GM19240 (cell line): ENCODE measurements around the gene TBX4.

Source experiments
- DNase-seq: peaks from one replicate; pipeline ENCODE4 v3.0.0; 2011; ENCODE audit warnings: low spot score; ENCODE audit not compliant: insufficient read length

TBX4 gene

GRCh38 chr17:61452301-61453290 is at the start of gene TBX4:
TBX4 (plus strand) TSS chr17:61452422; CDS start chr17:61456491, 4,069 bp downstream.
- no peak for DNase-seq

DNA sequence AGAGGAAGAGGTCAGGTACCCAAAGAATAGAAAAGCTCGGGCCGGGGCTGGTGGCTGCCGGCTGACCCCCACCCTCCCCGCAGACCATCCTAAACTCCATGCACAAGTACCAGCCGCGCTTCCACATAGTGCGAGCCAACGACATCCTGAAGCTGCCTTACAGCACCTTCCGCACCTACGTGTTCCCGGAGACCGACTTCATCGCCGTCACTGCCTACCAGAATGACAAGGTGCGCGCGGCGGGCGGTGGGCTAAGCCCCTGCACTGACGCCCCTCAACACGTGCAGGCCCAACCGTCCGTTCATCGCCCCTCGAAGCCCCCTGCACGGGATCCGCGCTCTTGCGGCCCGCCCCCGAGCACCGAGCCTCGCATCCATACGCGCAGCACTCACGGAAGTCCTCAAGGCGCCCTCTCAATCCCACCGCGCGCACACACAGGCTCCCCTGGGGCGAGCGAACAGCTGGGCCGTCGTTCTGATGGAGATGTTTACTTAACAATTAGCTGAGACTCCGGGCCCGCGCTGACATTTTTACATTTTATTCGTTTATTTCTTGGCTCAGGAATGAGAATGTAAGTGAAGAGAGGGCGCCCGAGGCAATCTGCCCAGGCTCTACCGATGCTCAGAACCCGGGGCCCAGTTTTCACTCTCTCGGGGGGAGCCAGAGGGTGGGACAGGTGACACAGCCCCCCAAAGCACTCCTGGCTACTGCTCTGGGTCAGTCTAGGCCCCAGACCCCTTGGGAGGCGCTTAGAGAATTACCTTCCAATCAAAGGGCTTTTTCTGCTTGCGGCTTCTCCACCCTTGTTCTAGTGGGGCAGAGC is 49.0 kb upstream of the TBX4 start:
- DNase-seq = no peak

GRCh38 chr17:61403801-61404662 is 48.2 kb upstream of the TBX4 start:
- no peak for DNase-seq

GRCh38 chr17:61404663-61404912 is 47.6 kb upstream of the TBX4 start:
- no peak for DNase-seq

GRCh38 chr17:61404913-61405685 is 47.1 kb upstream of the TBX4 start:
- DNase-seq = no peak

DNA sequence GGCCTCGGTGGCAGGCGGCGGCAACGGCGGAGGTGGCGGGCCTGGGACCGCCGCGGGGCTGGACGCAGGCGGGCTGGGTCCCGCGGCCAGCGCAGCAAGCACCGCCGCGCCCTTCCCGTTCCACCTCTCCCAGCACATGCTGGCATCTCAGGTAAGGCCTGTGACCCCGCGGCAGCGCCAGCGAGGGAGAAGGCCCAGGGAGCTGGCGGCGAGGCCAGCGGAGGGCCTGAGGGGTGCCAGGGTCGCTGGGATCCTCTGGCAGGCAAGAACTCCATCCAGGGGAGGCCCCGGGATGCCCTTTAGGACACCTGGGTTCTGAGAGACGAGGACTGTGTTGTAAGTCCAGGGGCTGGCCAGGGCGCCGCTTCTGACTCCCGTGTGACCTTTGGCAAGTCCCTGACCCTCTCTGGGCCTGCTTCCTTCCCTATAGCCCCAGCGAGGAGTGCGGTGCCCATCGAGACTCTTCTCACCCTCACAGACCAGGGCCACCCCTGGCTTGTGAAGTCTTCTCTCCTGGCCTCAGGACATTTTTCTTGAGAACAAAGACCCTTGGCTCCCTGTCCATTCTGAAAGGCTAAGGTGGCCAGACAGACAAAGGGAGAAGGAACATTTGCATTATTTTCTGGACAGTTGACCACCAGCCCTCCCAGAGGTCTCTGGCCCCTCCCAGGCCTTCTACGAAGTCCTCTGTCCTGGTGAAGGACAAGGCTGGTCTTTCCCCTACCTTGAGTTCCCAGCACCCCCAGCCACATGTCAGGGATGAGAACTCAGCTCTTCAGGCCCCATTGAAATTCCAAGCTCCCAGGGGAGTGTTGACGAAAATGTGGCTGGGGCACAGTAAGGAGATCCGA is 46.3 kb upstream of the TBX4 start:
- DNase-seq = no peak

- no peak for DNase-seq
Observed at GRCh38 chr17:61406537-61406845, 45.7 kb upstream of the TBX4 start.

- DNase-seq = no peak
Observed at GRCh38 chr17:61406971-61407911, 45.0 kb upstream of the TBX4 start.

GRCh38 chr17:61408151-61409041 is 43.8 kb upstream of the TBX4 start:
- DNase-seq = no peak

GRCh38 chr17:61409301-61410112 is 42.7 kb upstream of the TBX4 start:
- no peak for DNase-seq

GRCh38 chr17:61410141-61411010 is 41.8 kb upstream of the TBX4 start:
- DNase-seq = no peak

DNA sequence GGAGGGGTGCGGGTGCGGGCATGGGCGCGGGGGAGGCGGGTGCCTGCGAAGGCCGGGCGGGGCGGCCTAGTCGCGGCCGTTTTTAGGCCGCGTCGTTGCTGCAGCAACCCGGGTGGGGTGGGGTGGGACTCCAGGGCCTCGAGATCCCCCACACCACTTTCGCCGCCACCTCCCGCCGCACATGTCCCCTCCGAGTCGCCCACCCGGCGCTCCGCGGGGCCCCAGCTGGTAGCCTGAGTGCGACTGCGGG is 41.3 kb upstream of the TBX4 start:
- no peak for DNase-seq

GRCh38 chr17:61411261-61412142 is 40.7 kb upstream of the TBX4 start:
- DNase-seq = no peak

DNA sequence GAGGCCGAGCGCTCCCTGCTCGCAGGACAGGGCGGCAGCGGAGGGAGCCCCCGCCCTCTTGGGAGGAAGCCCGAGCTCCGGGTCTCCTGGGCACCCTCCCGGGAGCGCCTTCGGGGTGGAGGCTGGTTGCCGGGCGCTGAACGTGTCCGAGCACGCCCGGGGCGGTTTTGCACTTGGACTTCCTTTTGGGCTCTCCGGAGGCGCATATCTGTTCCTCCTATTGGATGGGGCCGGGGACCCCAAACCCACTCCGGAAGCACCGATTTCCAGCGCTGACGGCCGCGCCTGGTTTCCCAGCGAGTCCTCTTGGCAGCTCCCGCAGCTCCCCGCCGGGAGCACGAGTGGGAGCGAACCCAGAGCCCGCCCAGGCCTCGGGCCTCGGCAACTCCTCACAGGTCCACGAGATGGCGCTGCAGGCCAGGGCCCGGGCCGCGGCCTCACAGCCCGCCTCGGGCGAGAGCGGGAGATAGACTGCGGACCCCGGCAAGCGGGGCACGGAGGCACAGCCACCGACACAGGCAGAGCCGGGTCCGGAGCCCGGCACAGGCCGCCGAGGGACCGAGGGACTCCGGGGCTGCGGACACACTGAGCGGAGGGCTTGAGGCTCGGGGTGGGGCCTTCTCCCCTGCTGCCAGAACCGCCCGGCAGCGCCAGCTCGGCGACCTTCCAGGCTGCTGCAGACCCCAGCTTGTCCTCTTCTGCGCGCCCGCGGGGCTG is 39.9 kb upstream of the TBX4 start:
- DNase-seq = no peak
